Astrocyte of the hippocampus (primary cell): ENCODE measurements around the gene SCUBE1.
A peak's percentile ranks its signal among the peaks of the same experiment; 100 is the strongest.

Experiments
- DNase-seq: peaks from one replicate; pipeline ENCODE4 v3.0.0; 2011; ENCODE audit warnings: low read depth, low spot score

SCUBE1 gene

DNA sequence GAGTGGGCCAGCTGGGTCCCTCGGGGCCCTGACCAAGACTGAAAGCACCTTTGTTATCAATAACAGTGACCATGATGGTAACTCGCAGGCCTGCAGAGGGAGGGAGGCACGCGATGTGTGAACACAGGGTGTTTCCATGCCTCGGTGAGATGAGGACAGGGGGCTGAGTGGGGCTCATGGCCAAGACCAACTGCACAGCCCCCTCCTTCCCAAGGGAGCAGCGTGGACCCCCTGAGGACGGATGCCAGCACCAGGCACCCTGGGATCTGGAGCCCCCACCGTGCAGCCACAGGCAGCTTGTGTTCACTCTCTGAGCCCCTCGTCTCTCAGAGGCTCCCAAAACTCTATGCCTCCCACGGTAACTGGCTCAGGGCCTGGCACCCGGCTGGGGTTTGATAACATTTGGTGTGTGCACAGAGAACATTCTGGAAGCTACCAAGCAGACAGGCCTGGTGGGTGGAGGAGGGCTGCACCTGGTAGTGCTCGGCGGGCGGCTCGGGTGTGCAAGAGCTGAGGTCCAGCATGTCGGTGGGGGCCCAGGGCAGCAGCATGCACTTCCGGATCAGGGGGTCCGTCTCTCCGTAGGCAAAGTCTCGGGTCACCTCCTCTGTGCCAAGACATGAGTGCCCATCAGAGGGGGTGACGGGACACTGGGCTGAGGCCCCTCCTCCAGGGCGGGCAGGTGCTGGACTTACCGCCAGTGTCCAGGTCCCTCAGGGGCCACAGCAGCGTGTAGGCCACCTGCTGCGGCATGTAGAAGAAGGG, 163.8 kb downstream of the SCUBE1 start:
- no peak for DNase-seq

DNA sequence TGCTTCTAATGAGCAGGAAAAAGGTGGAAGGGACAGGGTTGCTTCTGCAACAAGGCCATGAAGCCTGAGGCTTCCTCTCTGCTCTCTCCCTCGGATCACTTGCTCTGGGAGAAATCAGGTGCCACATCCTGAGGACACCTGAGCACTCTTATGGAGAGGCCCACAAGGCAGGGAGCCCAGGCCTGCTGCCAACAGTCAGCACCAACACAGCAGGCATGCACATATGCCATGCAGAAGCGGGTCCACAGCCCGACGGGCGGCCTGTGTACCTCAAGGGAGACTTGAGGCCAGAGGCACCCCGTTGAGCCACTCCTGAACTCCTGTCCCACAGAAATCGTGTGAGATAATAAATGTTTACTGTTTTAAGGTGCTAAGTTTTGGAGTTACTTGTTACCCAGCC, 165.7 kb downstream of the SCUBE1 start:
- no peak for DNase-seq

DNA sequence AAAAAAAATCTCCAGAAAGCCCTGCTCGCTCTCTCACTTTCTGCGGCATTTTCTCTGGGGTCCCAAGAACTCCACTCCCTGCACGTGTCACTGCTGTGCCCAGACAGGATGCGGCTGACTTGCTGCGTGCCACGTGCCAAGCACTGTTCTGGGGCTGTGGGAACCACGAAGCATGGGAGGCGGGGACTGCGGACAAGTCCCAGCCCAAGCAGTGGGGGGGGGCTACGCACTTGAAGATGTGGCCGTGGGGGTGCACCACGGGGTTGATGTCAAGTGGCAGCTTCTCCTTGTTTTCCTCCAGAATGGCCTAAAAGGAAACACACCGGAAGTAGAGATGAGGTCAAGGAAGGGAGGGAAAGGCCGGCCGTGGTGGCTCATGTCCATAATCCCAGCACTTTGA, 167.1 kb downstream of the SCUBE1 start:
- no peak for DNase-seq

DNA sequence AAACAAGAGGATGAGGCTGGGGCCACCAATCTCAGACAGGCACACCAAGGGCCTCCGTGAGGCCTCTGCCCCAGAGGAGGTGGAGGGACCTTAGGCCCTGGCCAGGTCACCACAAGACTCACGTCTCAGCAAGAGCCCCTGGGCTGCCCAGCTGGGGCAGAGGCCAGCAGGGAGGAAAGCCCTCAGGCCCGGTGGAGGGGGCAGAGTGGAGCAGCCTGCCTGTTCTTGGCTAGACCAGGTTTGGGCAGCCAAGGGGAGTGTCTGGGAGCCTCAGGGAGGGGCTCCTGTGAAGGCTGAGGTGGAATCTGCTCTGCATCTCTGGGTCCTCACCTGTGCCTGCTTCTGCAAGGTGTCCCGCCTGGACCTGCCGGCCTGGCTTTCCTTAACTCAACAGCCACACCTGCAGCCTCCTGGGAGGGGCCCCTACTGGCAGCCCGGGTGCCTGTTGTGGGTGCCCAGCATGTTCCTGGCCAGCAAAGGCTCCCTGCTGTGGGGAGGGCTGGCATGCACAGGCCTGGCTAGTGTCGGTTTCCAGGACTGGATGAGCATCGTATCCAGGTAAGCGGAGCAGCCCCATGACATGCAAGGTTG, 168.1 kb downstream of the SCUBE1 start:
- no peak for DNase-seq

DNA sequence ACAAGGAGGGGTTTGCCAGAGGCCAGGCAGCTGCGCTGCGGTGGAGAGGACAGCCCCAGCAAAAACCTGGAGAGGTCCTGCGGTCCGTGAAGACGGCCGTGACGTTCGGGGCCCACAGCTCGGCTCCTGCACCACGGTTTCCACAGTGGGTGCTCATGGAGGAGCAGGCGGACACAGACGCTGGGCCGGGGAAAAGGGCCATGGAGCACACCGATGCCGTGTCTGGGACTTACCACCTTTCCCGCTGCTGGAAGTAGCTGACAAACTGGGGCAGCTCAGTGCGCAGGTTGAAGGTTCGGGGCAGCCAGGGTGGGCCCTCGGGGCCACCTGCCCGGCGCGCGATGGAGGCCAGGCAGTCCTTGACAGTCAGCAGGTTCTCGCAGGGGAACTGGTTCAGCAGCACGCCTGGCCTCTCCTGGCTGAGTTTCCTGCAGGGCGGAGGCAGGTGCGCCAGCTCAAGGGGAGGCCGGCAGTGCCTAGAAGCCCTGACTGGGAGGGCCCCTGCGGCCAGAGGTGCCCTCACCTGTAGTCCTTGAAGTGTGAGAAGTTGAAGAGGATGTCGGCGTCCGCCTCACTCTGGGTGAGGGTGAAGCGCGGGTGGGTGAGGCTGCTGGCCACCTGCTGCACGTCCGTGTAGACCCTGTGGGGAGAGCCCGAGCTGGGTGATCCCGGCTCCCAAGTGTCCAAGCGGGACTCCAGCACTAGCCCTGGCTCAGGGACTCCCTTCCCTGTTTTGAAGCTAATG, 169.0 kb downstream of the SCUBE1 start:
- no peak for DNase-seq

DNA sequence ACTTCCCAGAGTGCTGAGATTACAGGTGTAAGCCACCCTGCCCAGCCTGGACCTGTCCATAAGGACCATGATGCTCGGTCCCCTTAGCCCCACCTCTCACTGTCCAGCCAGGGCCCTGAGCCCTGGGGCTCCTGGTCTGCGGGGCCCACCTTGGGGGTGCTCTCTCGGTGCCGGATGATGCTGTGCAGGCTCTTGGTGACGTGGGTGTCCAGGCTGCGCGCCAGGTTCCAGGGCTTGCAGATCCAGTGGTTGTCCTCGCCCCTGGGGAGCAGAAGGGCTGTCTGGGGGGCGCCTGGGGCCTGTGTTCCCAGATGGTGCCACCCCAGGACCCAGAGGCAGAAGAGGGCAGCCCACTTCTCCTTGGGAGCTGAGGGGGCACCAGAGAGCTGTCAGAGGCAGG, 169.6 kb downstream of the SCUBE1 start:
- DNase-seq, result no peak

DNA sequence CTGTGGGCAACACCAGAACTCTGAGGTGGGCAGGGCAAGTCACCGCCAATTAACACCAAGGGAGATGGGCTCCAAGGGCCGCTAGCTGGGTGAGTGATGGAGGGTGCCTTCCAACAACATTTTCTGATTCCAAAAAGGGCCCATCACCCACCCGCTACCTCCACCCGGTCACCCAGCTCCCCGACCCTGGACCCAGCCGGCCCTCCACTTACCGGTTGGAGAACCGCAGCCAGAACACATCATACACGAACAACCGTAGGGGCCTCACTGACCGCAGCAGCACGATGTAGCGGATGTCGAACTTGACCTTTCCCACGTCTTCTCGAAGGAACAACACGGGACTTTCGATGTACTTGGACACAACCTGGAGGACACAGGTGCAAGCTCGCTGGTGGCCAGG, 171.0 kb downstream of the SCUBE1 start:
- DNase-seq, result no peak

DNA sequence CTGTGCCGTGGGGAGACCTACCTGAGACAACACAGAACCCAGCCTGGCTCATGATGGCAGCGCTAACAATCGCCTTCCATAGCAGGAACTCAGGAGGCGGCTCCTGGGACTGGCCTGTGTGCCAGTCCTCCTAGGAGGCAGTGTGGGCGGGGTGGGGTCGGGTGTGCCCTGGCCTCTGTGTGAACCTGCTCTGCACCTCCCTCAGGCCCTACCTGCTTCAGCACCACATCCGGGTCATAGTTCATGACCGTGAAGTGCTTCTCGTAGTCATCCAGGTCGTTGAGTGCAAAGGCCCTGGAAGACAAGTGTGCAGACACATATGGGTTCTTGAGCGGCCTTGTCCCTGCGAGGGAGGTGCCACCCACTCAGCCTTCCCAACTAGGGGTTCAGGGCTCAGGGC, 171.6 kb downstream of the SCUBE1 start:
- no peak for DNase-seq

DNA sequence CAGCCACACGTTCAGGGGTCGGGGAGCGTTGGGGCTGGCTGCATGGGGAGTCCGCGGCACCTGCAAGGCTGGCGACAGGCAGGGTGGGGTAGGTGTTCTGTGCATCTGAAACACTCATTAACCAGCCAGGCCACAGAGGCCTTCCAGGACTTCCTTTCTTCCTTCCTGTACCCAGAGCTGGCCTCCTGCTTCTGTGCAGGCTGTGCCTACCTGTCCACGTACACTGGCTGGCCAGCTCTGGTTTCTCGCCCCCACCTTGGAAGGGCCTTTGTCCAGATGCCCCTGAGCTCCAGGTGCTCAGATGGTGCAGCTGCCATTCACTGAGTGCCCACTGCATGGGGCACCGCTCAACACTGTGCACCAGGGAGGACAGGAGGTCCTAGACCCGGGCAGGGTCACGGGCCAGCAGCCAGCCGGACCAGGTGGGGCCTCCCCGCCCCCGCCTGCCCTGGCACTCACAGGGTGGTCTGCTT, 172.1 kb downstream of the SCUBE1 start:
- DNase-seq, result no peak

DNA sequence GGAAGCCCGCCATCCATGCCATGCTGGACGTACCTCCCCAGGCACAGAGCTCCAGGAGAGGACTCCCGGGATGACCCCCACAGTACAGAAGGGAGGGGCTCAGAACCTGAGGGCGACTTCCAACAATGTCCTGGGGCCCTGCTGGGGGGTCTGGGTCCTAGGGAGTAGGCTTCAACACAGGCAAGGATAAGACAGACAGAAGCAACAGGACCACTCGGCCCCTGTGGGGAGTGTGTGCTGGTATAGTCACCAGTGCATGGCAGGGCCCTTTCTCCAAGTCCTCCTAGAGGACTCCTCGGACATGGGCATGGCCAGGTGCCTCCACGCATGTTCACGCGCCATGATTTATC, 173.1 kb downstream of the SCUBE1 start:
- DNase-seq, result no peak

DNA sequence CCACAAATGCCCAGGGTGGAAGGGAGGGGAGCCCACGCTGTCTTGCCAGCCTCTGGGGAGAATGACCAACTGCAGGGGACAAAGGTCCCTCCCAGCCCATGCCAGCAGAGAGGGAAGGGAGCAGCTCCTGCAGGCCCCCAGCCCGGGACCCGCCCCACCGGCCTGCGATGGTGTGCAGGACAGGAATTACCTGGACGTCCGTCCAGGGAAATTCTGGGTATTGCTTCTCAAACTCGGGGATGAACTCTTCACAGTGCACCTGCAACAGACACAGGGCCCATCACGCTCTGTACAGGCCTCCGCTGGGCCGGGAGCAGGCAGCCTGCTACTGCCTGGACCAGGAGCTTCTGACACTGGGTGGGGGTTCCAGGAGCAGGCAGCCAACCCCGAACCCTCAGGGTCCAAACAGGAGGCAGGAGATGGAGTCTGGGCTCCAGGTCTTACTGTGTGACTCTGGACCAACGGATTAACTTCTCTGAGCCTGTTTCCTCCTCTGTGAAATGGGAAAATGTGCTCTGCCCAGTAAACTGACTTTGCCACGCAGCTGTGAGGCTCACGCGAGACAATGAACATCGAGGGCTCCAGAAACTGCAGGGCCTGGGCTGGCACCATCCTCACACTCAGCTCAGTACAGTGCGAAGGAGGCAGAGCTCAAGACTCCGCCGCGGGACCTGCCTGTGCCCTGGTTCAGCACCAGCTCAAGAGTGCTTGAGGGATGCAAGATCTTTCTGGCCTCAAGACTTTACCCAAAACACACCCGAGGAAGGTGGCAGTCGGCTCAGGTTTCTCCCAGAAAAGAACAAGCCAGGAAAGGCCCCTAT, 173.7 kb downstream of the SCUBE1 start:
- no peak for DNase-seq

DNA sequence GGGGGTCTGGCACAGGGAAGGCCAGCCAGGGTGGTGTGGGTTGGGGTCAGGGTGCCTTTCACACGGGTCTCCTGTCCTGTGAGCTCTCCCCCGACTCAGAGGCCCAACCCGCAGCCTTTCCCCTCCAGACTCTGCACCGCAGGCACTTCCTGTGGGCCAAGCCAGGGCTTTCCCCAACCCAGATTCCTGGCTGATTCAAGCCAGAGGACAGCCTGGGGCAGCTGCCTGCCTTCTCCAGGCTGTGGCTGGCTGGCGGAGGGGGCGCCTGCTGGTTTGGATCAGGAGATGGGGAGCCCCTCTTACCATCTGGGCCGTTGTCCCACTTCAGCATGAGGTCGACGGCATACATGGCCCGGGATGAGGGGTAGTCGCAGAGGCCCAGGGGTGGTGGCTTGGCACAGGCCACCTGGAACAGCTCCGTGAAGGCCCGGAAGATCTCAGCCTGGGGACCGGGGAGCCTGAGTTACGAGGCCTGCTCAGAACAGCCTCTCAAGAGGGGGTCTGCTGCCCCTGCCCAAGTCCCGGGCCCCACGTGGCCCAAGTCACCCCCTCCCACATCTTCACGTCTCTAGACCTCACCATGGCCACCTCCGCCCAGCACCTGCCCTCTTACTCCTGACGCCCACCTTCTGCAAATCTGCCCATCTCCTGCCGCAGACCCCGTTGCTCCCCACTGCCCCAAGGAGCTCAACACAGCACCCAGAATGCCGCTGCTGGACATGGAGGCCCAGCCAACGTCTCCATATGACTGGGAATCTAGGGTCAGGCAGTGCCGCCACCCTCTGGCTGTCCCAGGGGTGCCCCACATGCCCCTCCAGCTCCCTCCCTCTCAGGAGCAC, 174.5 kb downstream of the SCUBE1 start:
- DNase-seq, result peak; percentile 48

DNA sequence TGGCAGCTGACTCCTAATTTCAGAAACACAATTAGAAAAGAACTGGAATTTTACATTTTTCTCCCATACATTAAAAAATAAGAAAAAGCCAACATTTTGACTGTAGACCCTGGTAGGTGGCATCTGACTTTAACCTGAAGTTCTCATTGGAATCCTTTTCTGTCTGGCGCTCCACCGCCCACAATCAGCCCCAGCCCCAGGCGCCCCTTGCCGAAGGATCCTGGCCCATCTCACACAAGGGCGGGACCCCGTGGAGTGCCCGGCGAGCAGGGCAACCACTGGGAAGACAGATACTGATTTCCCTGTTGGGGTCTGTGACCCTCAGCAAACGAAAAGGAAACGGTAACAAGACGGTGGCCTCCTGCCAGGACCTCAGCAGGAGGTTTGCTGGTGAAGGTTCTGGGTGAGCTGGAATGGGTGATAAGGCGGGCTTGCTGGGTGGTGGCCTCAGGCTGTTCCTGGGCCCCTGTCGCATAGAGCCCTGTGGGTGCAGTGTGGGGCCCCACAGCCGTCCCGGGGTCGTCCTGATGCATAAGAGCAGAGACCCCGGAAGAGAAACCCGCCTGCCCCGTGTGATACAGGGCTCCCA, 176.1 kb downstream of the SCUBE1 start:
- DNase-seq, result no peak

DNA sequence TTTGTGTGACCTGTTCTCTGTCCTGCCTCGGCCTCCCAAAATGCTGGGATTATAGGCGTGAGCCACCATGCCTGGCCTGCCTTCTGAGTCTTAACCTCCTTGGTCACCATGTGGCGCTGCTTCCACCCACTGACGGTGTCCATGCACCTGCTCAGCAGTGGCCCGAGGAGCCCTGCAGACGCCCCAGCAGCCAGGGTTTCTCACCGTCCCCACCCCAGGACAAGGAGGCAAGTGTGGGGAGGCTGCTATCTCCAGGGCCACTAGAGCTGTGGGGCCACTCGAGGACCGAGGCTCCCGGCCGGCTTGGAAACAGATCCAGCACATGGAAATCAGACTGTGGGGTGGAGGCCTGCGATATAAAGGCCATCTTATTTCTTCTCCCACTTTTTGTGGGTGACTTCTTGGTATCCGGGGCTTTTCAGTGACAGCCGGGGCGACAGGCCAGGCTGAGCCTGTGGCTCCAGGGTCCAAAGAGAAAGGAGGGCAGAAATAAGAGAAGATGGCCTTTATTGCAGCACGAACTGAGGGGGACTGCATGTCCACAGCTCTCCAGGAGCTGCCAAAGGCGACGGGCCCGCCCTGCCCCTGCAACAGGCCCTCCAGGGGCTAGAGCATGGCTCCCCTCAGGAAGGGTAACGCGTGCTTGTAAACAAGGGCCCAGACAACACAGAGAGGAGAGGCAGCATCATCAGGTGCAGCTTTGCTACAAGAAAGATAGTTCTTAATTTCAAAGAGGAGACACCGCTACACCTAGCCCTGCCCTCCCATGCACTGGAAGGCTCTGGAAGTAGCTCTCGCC, 176.8 kb downstream of the SCUBE1 start:
- DNase-seq, result no peak

DNA sequence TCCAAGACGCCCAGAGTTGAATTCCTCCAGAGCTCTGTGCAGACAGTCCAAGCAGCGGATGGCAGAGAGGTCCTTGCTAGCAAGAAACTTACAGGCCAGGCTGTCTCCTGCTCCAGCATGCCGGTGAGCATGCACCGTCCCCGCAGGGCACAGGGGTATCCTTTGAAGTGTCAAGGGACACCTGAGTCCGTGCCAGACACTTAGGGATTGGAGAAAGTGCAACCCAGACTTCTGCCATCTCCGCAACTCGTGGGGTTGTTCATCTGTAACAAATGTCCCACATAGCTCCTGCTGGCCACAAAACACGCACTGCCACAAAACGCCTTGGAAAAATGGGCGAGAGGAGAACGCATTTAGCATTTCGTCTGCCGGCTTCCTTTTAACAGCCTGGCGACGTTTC, 178.5 kb downstream of the SCUBE1 start:
- no peak for DNase-seq

DNA sequence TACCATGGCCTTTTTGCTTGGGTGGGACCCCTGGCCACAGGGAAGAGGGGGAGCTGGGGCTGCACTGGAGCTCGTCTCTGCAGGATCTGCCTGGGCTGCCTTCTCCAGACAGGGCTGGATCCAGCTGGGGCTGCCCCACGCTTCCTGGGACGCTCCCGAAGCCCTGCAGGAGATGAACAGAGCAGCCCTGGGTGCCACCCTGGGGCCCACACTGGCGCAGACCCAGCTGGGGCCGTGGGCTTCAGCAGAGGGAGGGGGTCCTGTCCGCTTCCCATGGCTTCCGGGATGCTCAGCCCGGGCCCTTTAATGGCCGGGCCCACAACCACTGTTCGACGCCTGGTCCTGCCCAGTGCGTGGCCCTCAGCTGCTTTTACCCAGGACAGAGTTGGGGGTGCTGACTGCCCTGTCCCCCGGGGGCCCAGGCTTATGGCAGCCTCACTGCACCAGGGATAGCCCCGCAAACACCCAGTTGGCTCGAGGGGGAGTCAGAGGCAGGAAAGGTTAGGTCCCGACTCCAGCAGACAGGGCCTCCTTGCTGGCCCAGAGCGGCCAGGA, 179.9 kb downstream of the SCUBE1 start:
- no peak for DNase-seq

DNA sequence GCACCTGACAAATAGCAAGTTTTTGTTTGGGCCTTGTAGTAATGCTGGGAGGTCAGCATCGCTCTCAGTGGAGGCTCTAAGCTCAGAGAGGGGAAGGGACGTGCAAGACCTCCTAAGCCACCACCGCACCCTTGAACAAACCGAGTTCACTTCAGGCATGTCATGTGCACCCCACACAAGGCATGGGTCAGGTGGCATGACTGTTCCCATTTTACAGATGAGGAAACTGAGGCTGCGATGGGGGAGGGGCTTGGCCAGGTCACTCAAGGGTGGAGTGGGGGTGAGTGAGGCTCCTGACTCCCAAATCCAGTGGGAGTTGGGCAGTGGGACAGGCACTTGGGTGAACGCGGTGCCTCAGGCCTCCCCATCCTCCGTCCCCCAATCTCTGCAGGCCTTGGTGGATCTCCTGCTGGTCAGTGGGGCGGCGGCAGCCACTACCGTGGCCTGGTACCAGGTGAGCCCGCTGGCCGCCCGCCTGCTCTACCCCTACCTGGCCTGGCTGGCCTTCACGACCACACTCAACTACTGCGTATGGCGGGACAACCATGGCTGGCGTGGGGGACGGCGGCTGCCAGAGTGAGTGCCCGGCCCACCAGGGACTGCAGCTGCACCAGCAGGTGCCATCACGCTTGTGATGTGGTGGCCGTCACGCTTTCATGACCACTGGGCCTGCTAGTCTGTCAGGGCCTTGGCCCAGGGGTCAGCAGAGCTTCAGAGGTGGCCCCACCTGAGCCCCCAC, 180.6 kb downstream of the SCUBE1 start:
- no peak for DNase-seq

DNA sequence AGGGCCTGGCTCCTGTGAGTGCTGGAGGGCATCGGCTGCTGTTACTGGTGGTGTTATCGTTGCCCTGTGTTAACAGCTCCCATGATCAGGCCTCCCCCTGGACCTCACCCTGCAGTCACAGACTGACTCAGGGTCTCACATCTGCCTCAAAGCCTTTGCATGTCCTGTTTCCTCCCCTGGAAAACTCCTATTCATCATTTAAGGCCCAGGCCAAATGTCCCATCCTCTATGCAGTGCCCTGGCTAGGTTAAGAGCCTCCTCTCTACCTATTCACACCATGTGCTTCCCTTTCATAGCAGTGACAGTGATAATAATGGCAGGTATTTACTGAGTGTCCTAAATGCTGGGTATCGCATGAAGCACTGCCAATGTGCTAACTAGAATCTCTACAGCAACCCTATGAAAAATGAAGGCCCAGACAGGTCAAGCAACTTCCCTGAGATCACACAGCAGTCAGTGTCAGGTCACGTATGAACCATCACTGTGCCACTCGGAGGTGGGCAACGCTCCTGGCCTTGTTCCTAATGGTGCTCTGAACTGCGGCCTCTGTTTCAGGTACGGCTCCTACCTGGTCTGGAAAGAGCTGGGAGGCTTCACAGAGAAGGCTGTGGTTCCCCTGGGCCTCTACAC, 182.6 kb downstream of the SCUBE1 start:
- no peak for DNase-seq
